HuH-7.5 (cell line): Measurements from ENCODE around the gene RORC.
A peak's percentile ranks its signal among the peaks of the same experiment; 100 is the strongest.

Experiments
- DNase-seq: peaks from one replicate; pipeline ENCODE4 v3.0.0; 2011; ENCODE audit warnings: low spot score

The RORC gene

GRCh38 chr1:151847867-151848596 lies 16.4 kb upstream of the RORC start:
- no peak for DNase-seq

- DNase-seq = no peak
Measured at GRCh38 chr1:151846686-151847237, 15.2 kb upstream of the RORC start.

GRCh38 chr1:151846062-151846568 lies 14.5 kb upstream of the RORC start:
- no peak for DNase-seq

GRCh38 chr1:151843398-151843797 lies 11.8 kb upstream of the RORC start:
- DNase-seq = no peak

- no peak for DNase-seq
Measured at GRCh38 chr1:151841141-151841540, 9.5 kb upstream of the RORC start.

GRCh38 chr1:151840421-151840820 lies 8.8 kb upstream of the RORC start:
- DNase-seq = no peak

- peak; percentile 48 for DNase-seq
Measured at GRCh38 chr1:151839457-151840403, 8.1 kb upstream of the RORC start, which contains the start of gene C2CD4D. Gene C2CD4D (minus strand): TSS chr1:151839820. CDS start chr1:151838989, 831 bp downstream.

- no peak for DNase-seq
Measured at GRCh38 chr1:151839082-151839412, 7.4 kb upstream of the RORC start.

GRCh38 chr1:151838222-151839081 lies 6.8 kb upstream of the RORC start:
- DNase-seq = peak; percentile 82

- DNase-seq = no peak
Measured at GRCh38 chr1:151837884-151838221, 6.3 kb upstream of the RORC start.

GRCh38 chr1:151837197-151837596 lies 5.6 kb upstream of the RORC start:
- no peak for DNase-seq

- no peak for DNase-seq
Measured at GRCh38 chr1:151835596-151835995, 4.0 kb upstream of the RORC start.

- DNase-seq = no peak
Measured at GRCh38 chr1:151834239-151834638, 2.6 kb upstream of the RORC start.

GRCh38 chr1:151833172-151833900 lies 1.7 kb upstream of the RORC start:
- DNase-seq = no peak

GRCh38 chr1:151832318-151832980 lies 847 bp upstream of the RORC start:
- no peak for DNase-seq

- no peak for DNase-seq
Measured at GRCh38 chr1:151831256-151831591, 378 bp downstream of the RORC start.

- DNase-seq = no peak
Measured at GRCh38 chr1:151830055-151830454, 1.5 kb downstream of the RORC start.

- no peak for DNase-seq
Measured at GRCh38 chr1:151829352-151830046, 2.1 kb downstream of the RORC start.

GRCh38 chr1:151828921-151829320 lies 2.7 kb downstream of the RORC start:
- DNase-seq = no peak

- no peak for DNase-seq
Measured at GRCh38 chr1:151827853-151828252, 3.7 kb downstream of the RORC start.
